SIG-M5 treated with dmso at 0.1 percent for 504 hours (cell line): ENCODE results near the gene FBXO11.
"Not testable (repeated sequence)": the region's sequence is repeated elsewhere in the genome, so short reads cannot be mapped to it uniquely, and the experiment has no call there.

ENCODE experiments used
- DNase-seq: peaks from one replicate; lab custom pipeline; 2025; ENCODE audit not compliant: unreplicated experiment; lab: John Stamatoyannopoulos, UW

The FBXO11 gene

GRCh38 chr2:47899915-47900816 is 6.1 kb downstream of the FBXO11 start:
- no peak for DNase-seq

GRCh38 chr2:47897883-47898731 is 8.2 kb downstream of the FBXO11 start:
- DNase-seq, result no peak

- DNase-seq, result not testable (repeated sequence)
These were observed 9.0 kb downstream of the FBXO11 start for GRCh38 chr2:47897191-47897882.

- DNase-seq, result peak; percentile 60
These were observed 9.8 kb downstream of the FBXO11 start for GRCh38 chr2:47896450-47896968.

GRCh38 chr2:47893771-47894170 is 12.5 kb downstream of the FBXO11 start:
- no peak for DNase-seq

- no peak for DNase-seq
These were observed 14.0 kb downstream of the FBXO11 start for GRCh38 chr2:47892338-47892730.

GRCh38 chr2:47891369-47892337 is 14.6 kb downstream of the FBXO11 start:
- no peak for DNase-seq

GRCh38 chr2:47890711-47891368 is 15.5 kb downstream of the FBXO11 start:
- DNase-seq, result no peak

- no peak for DNase-seq
These were observed 17.6 kb downstream of the FBXO11 start for GRCh38 chr2:47888581-47889280.

GRCh38 chr2:47876912-47877311 is 29.4 kb downstream of the FBXO11 start:
- DNase-seq, result no peak

- DNase-seq, result no peak
These were observed 33.4 kb downstream of the FBXO11 start for GRCh38 chr2:47872941-47873340.

GRCh38 chr2:47870641-47871540 is 35.4 kb downstream of the FBXO11 start:
- no peak for DNase-seq

- DNase-seq, result no peak
These were observed 36.3 kb downstream of the FBXO11 start for GRCh38 chr2:47869859-47870595.

GRCh38 chr2:47868611-47869352 is 37.5 kb downstream of the FBXO11 start:
- no peak for DNase-seq

- no peak for DNase-seq
These were observed 39.1 kb downstream of the FBXO11 start for GRCh38 chr2:47867205-47867604.

GRCh38 chr2:47864566-47864965 is 41.7 kb downstream of the FBXO11 start:
- no peak for DNase-seq
